NCI-H82 treated with DMSO at 0.1 percent for 48 hours (cell line): Measurements from ENCODE around the gene FGD6.
"Not testable (repeated sequence)": the region's sequence is repeated elsewhere in the genome, so short reads cannot be mapped to it uniquely, and the experiment has no call there.

ENCODE experiments used
- DNase-seq: peaks from one replicate; lab custom pipeline; 2025; ENCODE audit not compliant: unreplicated experiment; lab: John Stamatoyannopoulos, UW

Gene FGD6

GRCh38 chr12:95181103-95181502, 36.2 kb downstream of the FGD6 start:
- DNase-seq: no peak

- DNase-seq: no peak
These were observed 38.3 kb downstream of the FGD6 start for GRCh38 chr12:95179011-95179410.

- no peak for DNase-seq
These were observed 39.1 kb downstream of the FGD6 start for GRCh38 chr12:95178136-95178535.

GRCh38 chr12:95177201-95177768, 40.0 kb downstream of the FGD6 start:
- DNase-seq: no peak

- DNase-seq: no peak
These were observed 43.6 kb downstream of the FGD6 start for GRCh38 chr12:95173392-95174251.

- no peak for DNase-seq
These were observed 47.9 kb downstream of the FGD6 start for GRCh38 chr12:95169368-95169767.

- DNase-seq: no peak
These were observed 48.5 kb downstream of the FGD6 start for GRCh38 chr12:95168746-95169145.

GRCh38 chr12:95164656-95165055, 52.6 kb downstream of the FGD6 start:
- no peak for DNase-seq

GRCh38 chr12:95158919-95159318, 58.3 kb downstream of the FGD6 start:
- DNase-seq: no peak

DNA sequence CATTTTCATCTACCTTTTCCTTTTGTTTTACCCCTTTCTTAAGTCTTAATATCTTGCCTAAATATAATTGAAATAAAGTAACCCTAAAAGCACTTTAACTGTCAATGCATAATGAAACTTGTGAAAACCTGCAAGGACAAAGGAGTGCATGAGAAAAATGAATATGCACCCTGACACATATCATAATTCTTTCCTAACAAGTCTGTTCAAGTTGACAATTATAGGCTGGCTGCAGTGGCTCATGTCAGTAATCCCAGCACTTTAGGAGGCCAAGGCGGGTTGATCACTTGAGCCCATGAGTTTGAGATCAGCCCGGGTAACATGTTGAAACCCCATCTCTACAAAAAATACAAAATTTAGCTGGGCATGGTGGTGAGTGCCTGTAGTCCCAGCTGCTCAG, 65.4 kb downstream of the FGD6 start:
- DNase-seq: no peak

DNA sequence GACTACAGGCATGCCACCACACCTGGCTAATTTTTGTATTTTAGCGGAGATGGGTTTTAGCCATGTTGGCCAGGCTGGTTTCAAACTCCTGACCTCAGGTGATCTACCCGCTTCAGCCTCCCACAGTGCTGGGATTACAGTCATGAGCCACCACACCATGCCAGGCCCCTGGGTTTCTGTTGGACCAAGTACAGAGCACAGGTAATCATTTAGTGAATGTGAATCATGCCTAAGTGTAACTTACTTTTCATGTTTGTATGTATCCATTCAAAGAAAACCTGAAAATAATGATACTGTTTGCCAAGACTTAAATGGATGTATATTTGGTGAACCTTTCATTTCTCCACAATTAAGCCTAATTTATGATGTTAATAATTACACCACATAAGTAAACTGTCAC, 65.9 kb downstream of the FGD6 start:
- DNase-seq: no peak

- no peak for DNase-seq
These were observed 66.8 kb downstream of the FGD6 start for GRCh38 chr12:95150501-95150900.

DNA sequence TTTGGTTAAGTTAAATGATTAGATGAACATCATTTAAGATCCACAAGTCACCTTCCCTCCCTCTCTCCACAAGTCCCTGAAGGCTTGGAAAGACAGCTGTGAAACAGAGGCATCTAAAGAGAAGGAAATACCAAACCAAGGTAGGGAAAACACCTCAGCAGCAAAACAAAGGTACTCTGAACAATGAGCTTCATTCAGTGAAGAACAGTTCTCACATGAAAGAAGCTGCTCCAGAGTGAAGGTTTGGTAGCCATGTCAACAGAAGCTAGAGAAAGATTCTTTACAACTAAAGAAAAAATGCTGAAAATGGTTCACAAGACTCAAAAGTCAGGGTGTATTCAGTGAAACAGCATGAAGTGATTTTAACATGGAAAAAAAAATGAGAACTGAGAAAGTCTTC, 69.4 kb downstream of the FGD6 start:
- no peak for DNase-seq

DNA sequence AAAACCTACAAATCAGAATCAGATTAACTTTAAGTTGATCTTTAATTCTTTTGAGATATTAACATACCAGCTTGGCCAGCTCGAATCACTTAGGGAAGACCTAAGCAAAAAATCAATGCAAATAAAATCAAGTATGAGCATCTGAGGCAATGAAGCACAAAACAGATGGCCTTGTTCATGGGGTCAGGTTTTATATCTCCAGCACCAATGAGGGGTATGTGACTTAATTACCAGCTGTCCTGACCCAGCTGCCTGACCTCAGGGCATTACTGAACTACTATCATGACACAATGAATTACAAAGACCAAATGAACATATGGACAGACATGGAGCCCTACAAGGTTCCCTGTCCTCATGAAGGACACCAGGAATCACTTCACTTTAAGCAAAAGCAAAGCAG, 70.5 kb downstream of the FGD6 start:
- peak; percentile 89 for DNase-seq

DNA sequence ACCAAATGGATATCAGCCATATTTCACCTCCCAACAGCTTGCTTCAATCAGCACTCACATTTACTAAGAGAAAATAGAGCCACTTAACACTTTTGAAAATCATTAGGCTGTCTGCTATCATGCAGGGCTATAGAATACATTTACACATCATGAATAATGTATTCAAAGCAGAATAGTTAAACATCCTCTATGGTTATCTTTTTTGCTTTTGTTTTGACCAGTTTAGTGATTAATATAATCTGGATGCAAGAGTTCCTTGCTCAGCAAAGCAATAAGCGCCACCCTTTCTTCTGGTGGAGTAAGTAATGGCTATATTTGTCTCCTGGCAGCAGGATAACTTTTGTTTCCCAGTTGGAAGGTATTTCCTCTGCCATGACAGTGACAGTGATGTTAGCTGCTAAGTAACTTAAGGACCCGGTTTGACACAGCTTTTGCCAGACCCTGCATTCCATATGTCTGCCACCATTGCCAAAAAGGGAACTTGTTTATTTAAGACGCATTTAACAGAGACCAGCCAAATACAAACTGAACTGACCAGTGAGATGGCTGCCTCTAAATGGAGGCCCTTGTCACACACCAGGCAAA, 73.6 kb downstream of the FGD6 start:
- no peak for DNase-seq

DNA sequence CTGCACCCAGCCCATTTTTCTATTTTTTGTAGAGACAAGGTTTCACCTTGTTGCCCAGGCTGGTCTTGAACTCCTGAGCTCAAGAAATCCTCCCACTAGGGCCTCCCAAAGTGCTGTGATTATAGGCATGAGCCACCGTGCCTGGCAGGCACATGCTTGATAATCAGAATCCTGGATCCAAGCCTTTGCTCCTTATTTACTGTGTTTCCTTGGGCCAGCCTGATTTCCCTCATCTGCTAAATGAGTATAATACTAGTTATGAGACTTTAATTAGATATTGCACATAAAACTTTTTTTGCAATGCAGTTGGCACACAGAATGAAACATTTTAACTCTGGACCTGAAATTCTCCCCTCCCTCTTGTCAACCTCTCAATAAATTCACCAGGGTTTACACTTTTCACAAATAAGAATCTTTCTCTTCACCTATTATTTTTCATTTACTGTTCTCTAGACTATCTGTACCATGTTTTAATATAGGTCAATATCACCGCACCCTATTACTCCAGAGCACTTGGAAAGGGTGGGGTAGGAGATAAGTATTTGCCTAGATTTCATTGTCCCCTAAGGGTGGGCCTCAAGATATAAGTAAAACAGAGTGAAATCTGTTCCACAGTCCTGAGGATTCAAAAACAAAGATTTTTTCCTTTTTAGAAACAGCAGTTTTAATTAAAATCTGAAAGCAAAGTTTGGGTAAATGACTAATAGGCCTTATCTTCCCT, 74.7 kb downstream of the FGD6 start:
- no peak for DNase-seq

DNA sequence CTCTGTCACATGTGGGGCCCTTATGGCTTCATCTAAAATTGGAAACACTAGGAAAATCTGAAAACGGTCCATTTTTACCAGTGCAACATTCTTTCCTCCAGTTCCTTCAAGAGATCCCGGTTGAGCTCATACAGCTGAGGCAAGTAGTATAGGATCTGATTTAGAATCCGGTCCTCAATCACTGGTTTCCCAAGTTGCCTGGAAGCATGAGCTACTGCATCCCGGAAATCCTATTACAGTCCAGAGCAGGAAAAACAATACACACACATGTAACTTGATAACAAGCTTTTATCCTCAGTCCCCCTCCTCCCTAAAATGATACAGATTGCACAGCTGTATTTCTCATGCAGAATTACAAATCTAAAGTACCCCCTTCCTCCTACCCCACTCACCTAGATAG, 76.0 kb downstream of the FGD6 start:
- peak; percentile 49 for DNase-seq

DNA sequence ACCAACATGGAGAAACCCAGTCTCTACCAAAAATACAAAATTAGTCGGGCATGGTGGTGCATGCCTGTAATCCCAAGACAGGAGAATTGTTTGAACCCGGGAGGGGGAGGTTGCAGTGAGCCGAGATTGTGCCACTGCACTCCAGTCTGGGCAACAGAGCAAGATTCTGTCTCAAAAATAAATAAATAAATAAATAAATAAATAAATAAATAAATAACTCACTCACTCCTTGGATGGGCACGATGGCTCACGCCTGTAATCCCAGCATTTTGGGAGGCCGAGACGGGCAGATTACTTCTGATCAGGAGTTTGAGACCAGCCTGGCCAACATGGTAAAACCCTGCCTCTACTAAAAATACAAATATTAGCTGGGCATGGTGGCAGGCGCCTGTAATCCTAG, 79.2 kb downstream of the FGD6 start:
- DNase-seq: not testable (repeated sequence)

GRCh38 chr12:95136598-95136997, 80.7 kb downstream of the FGD6 start:
- no peak for DNase-seq

- no peak for DNase-seq
These were observed 83.2 kb downstream of the FGD6 start for GRCh38 chr12:95134085-95134484.

DNA sequence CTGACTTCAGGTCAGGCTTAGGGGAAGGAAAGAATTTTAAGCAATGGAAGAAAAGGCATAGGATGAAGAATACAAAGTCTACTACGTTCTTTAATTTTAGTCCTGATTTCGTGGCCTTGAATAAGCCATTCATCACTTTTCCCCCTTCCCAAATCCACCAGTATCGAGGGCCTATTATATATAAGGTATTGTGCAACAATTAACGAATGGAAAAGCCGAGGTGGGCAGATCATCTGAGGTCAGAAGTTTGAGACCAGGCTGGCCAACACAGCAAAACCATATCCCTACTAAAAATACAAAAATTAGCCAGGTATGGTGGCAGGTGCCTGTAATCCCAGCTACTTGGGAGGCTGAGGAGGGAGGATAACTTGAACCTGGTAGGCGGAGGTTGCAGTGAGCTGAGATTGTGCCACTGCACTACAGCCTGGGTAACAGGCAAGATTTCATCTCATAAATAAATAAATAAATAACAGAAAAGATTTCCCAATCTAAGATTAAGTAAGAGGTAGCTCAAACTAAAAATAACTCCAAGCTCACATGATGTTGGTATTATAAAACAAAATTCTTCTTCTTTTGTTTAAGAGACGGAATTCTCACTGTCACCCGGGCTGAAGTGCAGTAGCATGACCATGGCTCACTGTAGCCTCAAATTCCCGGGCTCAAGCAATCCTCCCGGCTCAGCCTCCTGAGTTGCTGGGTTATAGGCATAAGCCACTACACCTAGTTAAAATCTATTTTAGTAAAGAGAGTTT, 85.5 kb downstream of the FGD6 start:
- no peak for DNase-seq
